Activated CD4-positive, alpha-beta T cell treated with anti-CD3 and anti-CD28 coated beads for 24 hours (primary cell): ENCODE results near the gene ZBED2.
"Not testable (repeated sequence)": the region's sequence is repeated elsewhere in the genome, so short reads cannot be mapped to it uniquely, and the experiment has no call there.

Source experiments
- DNase-seq, 2 donors: peaks; one replicate each; pipeline ENCODE4 v3.0.0-alpha.2; 2020; ENCODE audit warnings: low read depth in 2 of 2

ZBED2 gene

GRCh38 chr3:111595232-111595631 is at the start of gene ZBED2:
TSS of gene ZBED2 (minus strand) at chr3:111595346. CDS start at chr3:111594201, 1,145 bp downstream.
- peak in 1 of 2 donors; percentile 22 for DNase-seq

GRCh38 chr3:111639316-111639715 is 44.2 kb upstream of the ZBED2 start:
- DNase-seq: no peak

GRCh38 chr3:111636366-111636885 is 41.3 kb upstream of the ZBED2 start:
- no peak for DNase-seq

GRCh38 chr3:111635403-111635802 is 40.3 kb upstream of the ZBED2 start:
- DNase-seq: no peak

GRCh38 chr3:111630638-111631037 is 35.5 kb upstream of the ZBED2 start:
- DNase-seq: not testable (repeated sequence)

GRCh38 chr3:111629018-111629417 is 33.9 kb upstream of the ZBED2 start:
- DNase-seq: not testable (repeated sequence)

GRCh38 chr3:111627092-111627491 is 31.9 kb upstream of the ZBED2 start:
- DNase-seq: no peak

- no peak for DNase-seq
Measured at GRCh38 chr3:111621535-111621934, 26.4 kb upstream of the ZBED2 start.

- no peak for DNase-seq
Measured at GRCh38 chr3:111619833-111620232, 24.7 kb upstream of the ZBED2 start.

- DNase-seq: no peak
Measured at GRCh38 chr3:111618945-111619344, 23.8 kb upstream of the ZBED2 start.

- DNase-seq: no peak
Measured at GRCh38 chr3:111617912-111618601, 22.9 kb upstream of the ZBED2 start.

- no peak for DNase-seq
Measured at GRCh38 chr3:111617406-111617805, 22.3 kb upstream of the ZBED2 start.

GRCh38 chr3:111616417-111617105 is 21.4 kb upstream of the ZBED2 start:
- DNase-seq: peak in 1 of 2 donors; percentile 41

- DNase-seq: no peak
Measured at GRCh38 chr3:111615880-111616279, 20.7 kb upstream of the ZBED2 start.

- no peak for DNase-seq
Measured at GRCh38 chr3:111613294-111613693, 18.1 kb upstream of the ZBED2 start.

- no peak for DNase-seq
Measured at GRCh38 chr3:111610612-111611054, 15.5 kb upstream of the ZBED2 start.

- DNase-seq: peak in 1 of 2 donors; percentile 40
Measured at GRCh38 chr3:111610189-111610588, 15.0 kb upstream of the ZBED2 start.

- DNase-seq: no peak
Measured at GRCh38 chr3:111609700-111610099, 14.6 kb upstream of the ZBED2 start.

- DNase-seq: no peak
Measured at GRCh38 chr3:111608383-111608782, 13.2 kb upstream of the ZBED2 start.

GRCh38 chr3:111607240-111607920 is 12.2 kb upstream of the ZBED2 start:
- DNase-seq: no peak

- DNase-seq: no peak
Measured at GRCh38 chr3:111605493-111605892, 10.3 kb upstream of the ZBED2 start.

GRCh38 chr3:111605018-111605417 is 9.9 kb upstream of the ZBED2 start:
- no peak for DNase-seq
